RWPE1 (cell line): Measurements from ENCODE around the gene MCF2L.

Experiments
- CTCF ChIA-PET: fragments of 350-600 bp; sonication (Branson Sonifier 250); formaldehyde crosslinking; extraction: SDS; loops from one replicate; lab custom pipeline; 2021; lab: Yijun Ruan, JAX
- POLR2A ChIA-PET: fragments of 400-600 bp; formaldehyde crosslinking; extraction: SDS; loops from one replicate; lab custom pipeline; 2020; ENCODE audit warnings: antibody characterized with exemption; ENCODE audit not compliant: low non-redundant PET; lab: Yijun Ruan, JAX
- DNase-seq: peaks from one replicate; pipeline ENCODE4 v3.0.0; 2012; ENCODE audit warnings: low spot score
- H3K27ac ChIP-seq: fragments of 450-650 bp; 2 replicates; pipeline ENCODE4 v1.5.1; 2017
- TF ChIP-seq, protein P1 (sequence below): fragments of 450-650 bp; conservative IDR thresholded peaks from 2 replicates; pipeline ENCODE4 v1.5.1; 2017; ENCODE audit warnings: low read depth, mild to moderate bottlenecking

The MCF2L gene

DNA sequence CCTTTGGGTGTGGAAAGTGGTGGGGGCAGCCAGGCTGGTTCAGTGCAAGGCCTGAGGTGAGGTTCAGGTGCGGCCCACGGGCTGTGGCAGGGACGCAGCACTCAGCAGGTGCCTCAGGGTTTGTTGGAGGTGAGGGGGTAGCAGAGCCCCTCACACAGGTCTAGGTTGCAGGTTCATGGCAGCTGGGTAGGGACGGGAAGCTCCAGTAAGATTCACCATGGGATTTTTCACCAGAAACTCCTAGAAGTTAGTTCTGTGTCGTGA, 14.0 kb downstream of the MCF2L start:
- TF ChIP-seq, protein P1, sequence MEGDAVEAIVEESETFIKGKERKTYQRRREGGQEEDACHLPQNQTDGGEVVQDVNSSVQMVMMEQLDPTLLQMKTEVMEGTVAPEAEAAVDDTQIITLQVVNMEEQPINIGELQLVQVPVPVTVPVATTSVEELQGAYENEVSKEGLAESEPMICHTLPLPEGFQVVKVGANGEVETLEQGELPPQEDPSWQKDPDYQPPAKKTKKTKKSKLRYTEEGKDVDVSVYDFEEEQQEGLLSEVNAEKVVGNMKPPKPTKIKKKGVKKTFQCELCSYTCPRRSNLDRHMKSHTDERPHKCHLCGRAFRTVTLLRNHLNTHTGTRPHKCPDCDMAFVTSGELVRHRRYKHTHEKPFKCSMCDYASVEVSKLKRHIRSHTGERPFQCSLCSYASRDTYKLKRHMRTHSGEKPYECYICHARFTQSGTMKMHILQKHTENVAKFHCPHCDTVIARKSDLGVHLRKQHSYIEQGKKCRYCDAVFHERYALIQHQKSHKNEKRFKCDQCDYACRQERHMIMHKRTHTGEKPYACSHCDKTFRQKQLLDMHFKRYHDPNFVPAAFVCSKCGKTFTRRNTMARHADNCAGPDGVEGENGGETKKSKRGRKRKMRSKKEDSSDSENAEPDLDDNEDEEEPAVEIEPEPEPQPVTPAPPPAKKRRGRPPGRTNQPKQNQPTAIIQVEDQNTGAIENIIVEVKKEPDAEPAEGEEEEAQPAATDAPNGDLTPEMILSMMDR, result no peak
- POLR2A ChIA-PET, result no interaction called here
- no peak overlapping the region for H3K27ac ChIP-seq
- CTCF ChIA-PET, result no interaction called here
- no peak for DNase-seq

DNA sequence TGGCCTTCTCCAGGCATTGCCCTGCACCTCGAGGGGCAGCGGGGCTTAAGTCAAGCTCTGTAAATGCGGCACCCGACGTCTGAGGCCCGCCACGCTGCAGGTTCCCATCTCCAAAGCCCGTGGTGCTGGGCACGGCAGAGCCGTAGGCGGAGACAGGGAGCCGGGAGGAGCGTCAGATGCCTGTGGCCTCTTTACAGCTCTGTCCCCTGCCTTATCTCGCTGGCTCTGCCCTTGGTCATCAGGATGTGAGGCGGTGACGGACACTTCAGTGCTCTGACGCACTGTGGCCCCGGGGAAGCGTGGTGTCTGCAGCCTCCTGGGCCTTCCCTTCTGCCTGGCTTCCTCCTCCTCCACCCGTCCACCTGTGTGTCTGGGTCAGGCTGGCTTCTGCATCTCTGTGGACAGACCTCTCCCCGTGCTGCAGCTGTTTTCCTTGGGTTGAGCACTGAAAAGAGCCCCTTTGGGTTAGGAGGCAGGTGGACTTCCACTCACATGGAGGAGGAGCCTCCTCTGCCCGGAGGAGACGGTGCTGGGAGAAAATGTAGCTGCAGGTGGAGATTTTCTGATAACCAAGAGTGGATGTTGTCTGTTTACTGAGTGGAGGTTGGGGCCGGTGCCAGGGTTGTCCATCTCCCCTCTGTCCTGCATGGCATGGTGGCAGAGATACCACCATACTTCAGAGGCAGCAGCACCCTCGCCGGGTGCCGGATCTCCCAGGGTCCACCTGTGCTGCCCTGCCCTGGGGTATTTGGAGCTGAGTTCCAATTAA, 14.6 kb downstream of the MCF2L start:
- TF ChIP-seq, protein P1, result no peak
- POLR2A ChIA-PET, result no interaction called here
- DNase-seq, result no peak
- CTCF ChIA-PET, result interaction anchor here (1.0 kb wide), 1 partner anchor 46 kb away, joined by 6 read pairs; no protein-coding TSS in a partner anchor
- no peak overlapping the region for H3K27ac ChIP-seq

DNA sequence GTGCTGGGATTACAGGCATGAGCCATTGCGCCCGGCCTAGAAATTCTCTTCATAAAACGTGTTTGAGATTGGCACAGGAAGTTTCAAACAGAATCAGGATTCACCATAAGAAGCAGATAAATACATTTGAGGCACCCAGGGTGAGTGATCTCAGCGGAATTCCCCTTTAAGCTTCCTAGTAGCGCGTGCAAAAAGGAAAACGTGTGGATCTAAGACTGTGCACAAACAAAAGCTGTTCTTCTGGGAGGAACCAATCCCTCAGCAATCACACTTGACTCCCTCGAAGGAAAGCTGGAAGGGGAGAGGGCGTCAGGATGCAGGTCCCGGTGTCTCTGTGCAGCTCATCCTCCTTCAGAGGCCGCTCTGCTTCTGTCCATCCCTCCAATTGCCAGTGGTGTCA, 15.5 kb downstream of the MCF2L start:
- H3K27ac ChIP-seq, result no peak overlapping the region
- no peak for DNase-seq
- ChIA-PET POLR2A (no interaction called here), CTCF (interaction anchor here (1.0 kb wide), 1 partner anchor 45 kb away, joined by 6 read pairs; no protein-coding TSS in a partner anchor)
- TF ChIP-seq, protein P1, result no peak

DNA sequence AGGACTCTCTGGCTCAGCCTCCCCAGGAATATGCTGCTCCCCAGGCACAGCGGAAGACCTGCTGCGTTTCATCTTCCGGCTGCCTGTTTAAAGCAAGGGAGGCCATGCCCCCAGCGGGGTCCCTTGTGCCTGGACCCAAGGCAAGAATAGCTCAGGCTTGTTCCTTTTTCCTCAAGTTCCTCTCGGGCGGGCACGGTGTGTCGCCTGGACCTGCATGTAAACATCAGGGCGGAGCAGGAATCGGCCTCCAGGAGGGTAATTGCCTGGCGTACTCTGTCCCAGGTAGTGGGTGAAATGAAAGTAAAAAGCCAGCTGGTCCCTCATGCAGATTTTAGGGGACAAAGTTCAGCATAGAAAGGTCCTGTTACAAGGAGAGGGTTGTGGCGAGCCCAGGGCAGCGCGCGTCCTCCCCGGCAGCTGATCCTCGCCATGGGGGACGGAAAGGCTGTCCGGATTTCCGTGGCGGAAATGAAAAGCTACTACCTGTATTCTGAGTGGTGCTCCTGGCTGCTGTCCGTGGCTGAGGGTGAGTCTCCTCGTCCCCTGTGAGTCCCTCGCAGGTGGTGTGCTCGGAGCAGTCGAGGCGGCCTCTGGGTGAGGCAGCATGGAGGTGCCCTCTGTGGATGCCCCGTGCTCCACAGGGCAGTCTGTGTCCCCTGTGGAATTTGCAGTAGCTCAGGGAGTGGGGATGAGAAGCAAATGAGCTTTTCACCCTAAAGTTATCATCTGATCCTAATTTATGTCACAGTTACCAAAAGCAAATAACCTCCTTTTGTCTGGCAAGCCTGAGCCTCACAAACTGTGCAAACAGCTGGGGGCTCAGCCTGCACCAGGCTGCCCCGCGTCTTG, 16.2 kb downstream of the MCF2L start:
- no peak for DNase-seq
- ChIA-PET POLR2A (no interaction called here), CTCF (interaction anchor here (0.6 kb wide), 1 partner anchor 17 kb away, joined by 3 read pairs; no protein-coding TSS in a partner anchor)
- TF ChIP-seq, protein P1, result no peak
- H3K27ac ChIP-seq, result no peak overlapping the region

DNA sequence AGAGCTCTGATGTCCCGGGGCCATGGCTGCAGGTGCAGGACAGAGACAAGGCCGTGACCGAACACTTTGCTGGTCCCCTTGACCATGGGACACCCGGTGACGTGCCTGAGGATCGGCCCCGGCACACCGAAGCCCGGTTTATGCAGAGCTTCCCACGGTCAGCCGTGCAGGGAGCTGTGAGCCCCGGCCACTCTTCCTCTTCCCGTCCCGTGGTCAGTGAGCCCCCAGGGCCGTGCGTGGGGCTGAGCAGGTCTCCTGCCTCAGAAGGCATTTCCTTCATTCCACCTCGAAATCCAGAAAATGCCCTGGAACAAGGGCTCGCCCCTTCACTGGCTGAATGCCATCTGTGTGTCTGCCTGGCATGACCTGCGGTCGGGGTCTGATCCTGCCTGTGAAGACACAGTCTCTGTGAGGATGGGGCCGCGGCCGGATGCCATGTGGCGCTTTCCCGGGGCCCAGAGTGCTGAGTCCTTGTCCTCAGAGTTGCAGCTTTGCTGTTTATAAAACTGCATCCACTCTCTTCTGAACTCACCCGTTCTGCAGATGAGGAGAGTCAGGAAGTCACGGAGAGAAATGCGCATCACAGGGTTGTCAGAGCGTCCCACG, 16.9 kb downstream of the MCF2L start:
- TF ChIP-seq, protein P1, result no peak
- no peak overlapping the region for H3K27ac ChIP-seq
- ChIA-PET CTCF (interaction anchor here (0.6 kb wide), 1 partner anchor 17 kb away, joined by 3 read pairs; no protein-coding TSS in a partner anchor), POLR2A (no interaction called here)
- DNase-seq, result no peak

DNA sequence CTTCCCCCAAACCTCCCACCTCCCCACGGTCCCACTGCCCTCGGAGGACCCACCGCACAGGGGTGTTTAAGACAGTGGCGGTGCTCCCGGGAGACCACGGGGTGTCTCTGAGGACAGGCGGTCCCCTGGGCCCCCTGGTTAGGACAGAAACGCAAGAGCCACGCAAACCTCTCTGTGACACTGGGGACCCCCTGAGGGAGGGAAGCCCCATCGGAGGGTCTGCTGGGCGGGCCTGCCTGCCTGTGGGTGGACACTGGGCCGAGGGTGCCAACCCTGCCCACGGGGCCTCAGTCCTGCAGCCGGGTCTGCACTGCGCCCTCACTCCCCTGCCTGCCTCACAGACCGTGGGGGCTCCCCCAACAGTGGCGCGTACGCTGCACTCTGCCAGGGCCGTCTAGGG, 17.5 kb downstream of the MCF2L start:
- POLR2A ChIA-PET, result no interaction called here
- CTCF ChIA-PET, result no interaction called here
- TF ChIP-seq, protein P1, result no peak
- DNase-seq, result no peak
- no peak overlapping the region for H3K27ac ChIP-seq
